Effector memory CD4-positive, alpha-beta T cell (primary cell): ENCODE measurements around the gene AEN.

Experiments
- DNase-seq, 3 donors: peaks; one replicate each; pipeline ENCODE4 v3.0.0-alpha.2; 2020
- H3K27ac ChIP-seq: 2 replicates; pipeline ENCODE4 v1.7.0; 2013; ENCODE audit warnings: mild to moderate bottlenecking, low read length, moderate library complexity; ENCODE audit not compliant: insufficient read depth, poor library complexity, severe bottlenecking
- H3K27me3 ChIP-seq: replicated peaks from 2 replicates; pipeline ENCODE4 v1.7.0; 2013; ENCODE audit warnings: mild to moderate bottlenecking, low read length; ENCODE audit not compliant: insufficient read depth, control insufficient read depth, poor library complexity, severe bottlenecking
- H3K36me3 ChIP-seq: 2 replicates; pipeline ENCODE4 v1.7.0; 2013; ENCODE audit warnings: mild to moderate bottlenecking, low read length, moderate library complexity; ENCODE audit not compliant: control insufficient read depth, insufficient read depth
- H3K4me1 ChIP-seq: 2 replicates; pipeline ENCODE4 v1.7.0; 2013; ENCODE audit warnings: low read length, mild to moderate bottlenecking; ENCODE audit not compliant: control insufficient read depth, insufficient read depth, poor library complexity, severe bottlenecking
- H3K4me3 ChIP-seq: 2 replicates; pipeline ENCODE4 v1.7.0; 2013; ENCODE audit warnings: low read length, low read depth, mild to moderate bottlenecking; ENCODE audit not compliant: insufficient read depth, poor library complexity, severe bottlenecking
- H3K9me3 ChIP-seq: 2 replicates; pipeline ENCODE4 v1.7.0; 2013; ENCODE audit warnings: mild to moderate bottlenecking, low read length, moderate library complexity; ENCODE audit not compliant: control insufficient read depth

AEN gene

GRCh38 chr15:88661761-88662556, 40.8 kb downstream of the AEN start:
- no peak overlapping the region for H3K4me3 ChIP-seq
- DNase-seq = no peak
- H3K27me3 ChIP-seq = no peaks in the 10 kb centered on the region
- H3K9me3 ChIP-seq = no peaks in the 10 kb centered on the region
- no peak overlapping the region for H3K27ac ChIP-seq
- H3K4me1 ChIP-seq = peaks cover 7% of the 10 kb centered on the region
- no peaks in the 10 kb centered on the region for H3K36me3 ChIP-seq

DNA sequence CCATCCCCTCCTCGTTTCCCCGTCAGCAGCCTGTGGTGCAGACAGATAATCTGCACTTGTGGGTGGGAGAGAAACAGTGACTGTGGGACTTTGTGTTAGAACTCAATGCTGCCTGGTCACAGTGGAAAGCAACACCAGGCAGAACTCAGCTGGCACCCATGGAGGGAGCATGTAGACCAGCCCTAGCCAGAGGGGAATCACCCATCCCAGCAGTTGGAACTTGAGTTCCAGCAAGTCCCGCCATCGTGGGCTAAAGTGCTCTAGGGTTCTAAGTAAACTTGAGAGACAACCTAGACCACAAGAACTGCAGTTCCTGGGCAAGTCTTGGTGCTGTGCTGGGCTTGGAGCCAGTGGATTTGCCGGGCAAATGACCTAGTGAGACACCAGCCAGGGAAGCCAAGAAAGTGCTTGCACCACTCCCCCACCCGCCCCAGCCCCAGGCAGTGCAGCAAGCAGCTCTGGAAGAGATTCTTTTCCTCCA, 42.0 kb downstream of the AEN start:
- Histone ChIP-seq H3K36me3 (no peaks in the 10 kb centered on the region), H3K27me3 (no peaks in the 10 kb centered on the region), H3K27ac (no peak overlapping the region), H3K4me1 (peaks cover 3% of the 10 kb centered on the region), H3K9me3 (no peaks in the 10 kb centered on the region), H3K4me3 (no peak overlapping the region)
- DNase-seq = no peak

DNA sequence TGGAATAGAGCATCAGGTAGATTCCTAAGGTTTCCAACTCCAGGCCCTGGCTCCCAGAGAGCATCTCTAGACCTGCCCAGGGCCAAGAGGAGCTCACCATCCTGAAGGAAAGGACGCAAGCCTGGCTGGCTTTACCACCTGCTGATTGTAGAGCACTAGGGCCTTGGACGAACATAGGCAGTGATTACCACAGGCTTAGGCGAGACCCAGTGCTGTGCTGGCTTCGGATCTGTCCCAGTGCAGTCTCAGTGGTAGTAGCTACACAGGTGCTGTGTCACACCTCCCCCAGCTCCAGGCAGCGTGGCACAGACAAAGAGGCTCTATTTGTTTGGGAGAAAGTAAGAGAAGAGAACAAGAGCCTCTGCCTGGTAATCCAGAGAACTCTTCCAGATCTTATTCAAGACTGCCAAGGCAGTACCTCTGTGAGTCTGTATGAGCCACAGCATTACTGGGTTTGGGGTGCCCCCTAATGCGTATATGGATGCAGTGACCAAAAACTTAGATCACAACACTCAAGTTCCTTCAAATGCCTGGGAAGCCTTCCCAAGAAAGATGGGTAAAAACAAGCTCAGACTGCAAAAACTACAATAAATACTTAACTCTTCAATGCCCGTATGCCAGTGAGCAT, 43.1 kb downstream of the AEN start:
- Histone ChIP-seq H3K9me3 (no peaks in the 10 kb centered on the region), H3K27me3 (no peaks in the 10 kb centered on the region), H3K27ac (no peak overlapping the region), H3K36me3 (no peaks in the 10 kb centered on the region), H3K4me3 (no peak overlapping the region), H3K4me1 (peaks cover 3% of the 10 kb centered on the region)
- peak in 2 of 3 donors; percentile 25 to 37 for DNase-seq

DNA sequence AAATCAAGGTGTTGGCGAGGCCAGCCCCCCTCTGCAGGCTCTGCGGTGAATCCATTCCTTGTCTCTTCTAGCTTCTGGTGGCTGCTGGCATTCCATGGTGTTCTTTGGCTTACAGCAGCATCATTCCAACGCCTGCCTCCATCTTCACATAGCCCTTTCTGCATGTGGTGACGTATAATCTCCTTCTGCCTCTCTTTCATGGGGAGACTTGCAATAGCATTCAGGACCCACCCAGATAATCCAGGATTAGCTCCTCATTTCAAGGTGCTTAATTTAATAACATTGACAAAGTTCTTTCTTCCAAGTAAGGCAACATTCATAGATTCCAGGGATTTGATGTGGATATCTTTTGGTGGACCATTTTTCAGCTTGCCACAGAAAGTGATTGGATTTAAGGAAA, 53.5 kb downstream of the AEN start:
- H3K9me3 ChIP-seq = no peaks in the 10 kb centered on the region

GRCh38 chr15:88678755-88679154, 57.6 kb downstream of the AEN start:
- Histone ChIP-seq H3K4me1 (no peaks in the 10 kb centered on the region), H3K27me3 (no peaks in the 10 kb centered on the region), H3K4me3 (no peak overlapping the region), H3K27ac (no peak overlapping the region), H3K36me3 (no peaks in the 10 kb centered on the region), H3K9me3 (no peaks in the 10 kb centered on the region)
- DNase-seq = no peak

More for the DNA sequence above, 53.5 kb downstream of the AEN start:
- Histone ChIP-seq H3K4me3 (no peak overlapping the region), H3K27me3 (no peaks in the 10 kb centered on the region), H3K36me3 (no peaks in the 10 kb centered on the region), H3K4me1 (no peaks in the 10 kb centered on the region), H3K27ac (no peak overlapping the region)
- DNase-seq = no peak

DNA sequence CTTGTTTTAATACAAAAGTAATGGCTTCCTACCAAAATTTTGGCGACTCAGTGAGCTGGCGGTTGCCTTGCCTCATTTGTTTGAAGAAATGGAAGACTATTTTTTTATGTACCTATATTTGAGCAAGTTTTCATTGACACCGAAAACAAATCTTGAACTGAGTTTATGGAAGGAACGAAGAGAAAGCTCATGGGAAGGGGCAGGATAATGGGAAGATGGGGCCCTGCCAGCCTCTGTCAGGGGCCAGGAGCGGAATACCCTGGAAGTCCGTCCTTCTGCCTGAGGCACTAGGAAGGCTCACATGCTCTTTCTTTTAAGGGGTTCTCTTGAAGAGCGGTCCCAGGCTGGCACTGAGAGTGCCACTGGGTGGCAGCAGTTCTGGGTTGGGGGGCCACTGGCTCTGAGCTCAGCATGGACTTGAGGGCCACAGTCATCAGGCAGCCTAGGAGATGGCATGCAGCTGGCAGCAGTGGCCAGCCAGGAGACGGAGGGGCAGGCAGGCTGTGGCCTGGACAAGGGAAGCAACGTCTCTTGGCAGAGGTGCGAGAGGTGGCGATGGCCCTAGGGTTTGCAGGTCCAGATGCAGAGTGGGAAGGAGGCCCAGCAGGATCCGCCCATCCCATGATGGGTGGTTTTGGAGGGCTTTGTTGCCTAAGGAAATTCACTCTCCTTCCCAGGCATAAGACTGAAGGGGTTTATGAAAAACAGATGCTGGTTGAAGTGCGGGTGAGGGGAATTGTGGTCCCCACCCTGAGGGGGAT, 59.3 kb downstream of the AEN start:
- no peaks in the 10 kb centered on the region for H3K27me3 ChIP-seq
- no peak overlapping the region for H3K27ac ChIP-seq
- no peaks in the 10 kb centered on the region for H3K36me3 ChIP-seq
- H3K4me1 ChIP-seq = no peaks in the 10 kb centered on the region
- DNase-seq = no peak
- no peak overlapping the region for H3K4me3 ChIP-seq
- H3K9me3 ChIP-seq = no peaks in the 10 kb centered on the region

GRCh38 chr15:88681610-88682221, 60.6 kb downstream of the AEN start:
- Histone ChIP-seq H3K9me3 (no peaks in the 10 kb centered on the region), H3K36me3 (no peaks in the 10 kb centered on the region)

More at GRCh38 chr15:88681610-88682221, 60.6 kb downstream of the AEN start:
- Histone ChIP-seq H3K27ac (no peak overlapping the region), H3K4me3 (no peak overlapping the region), H3K4me1 (no peaks in the 10 kb centered on the region), H3K27me3 (no peaks in the 10 kb centered on the region)
- DNase-seq = no peak
